K562 (cell line): ENCODE results near the gene SHMT1. TPM values are rescaled to one million over a fixed set of nuclear protein-coding genes. Genes with fewer than 3 reads are reported as not detected.

Experiments
- ATAC-seq: fragments of 200-7000 bp; cut with Tn5 transposase; 3 replicates; pipeline ENCODE4 v1.9.1; 2020; ENCODE audit warnings: moderate library complexity
- BruUV-seq: library from RNA; stranded (reverse); fragments of 400-500 nt; replicated peaks from 2 replicates; lab custom pipeline; 2021; lab: Mats Ljungman, UMichigan
- CTCF ChIA-PET: fragments of 300-600 bp; formaldehyde crosslinking; extraction: SDS; loops from one replicate; lab custom pipeline; 2021; ENCODE audit warnings: low intra/inter-chr PET ratio; lab: Yijun Ruan, JAX
- POLR2A ChIA-PET: fragments of 300-600, 350-650 bp; sonication (Branson Sonifier 250); formaldehyde crosslinking; extraction: SDS; loops from one replicate; lab custom pipeline; 2021; ENCODE audit warnings: antibody characterized with exemption, inconsistent platforms; lab: Yijun Ruan, JAX
- DNase-seq, 4 experiments: peaks; one replicate each; pipeline versions ENCODE4 v3.0.0 to v3.0.0-alpha.2; 2011 to 2018; ENCODE audit warnings: low spot score in 3 of 4, mixed read lengths in 3 of 4; ENCODE audit errors: extremely low read depth in 1 of 4
- FAIRE-seq: peaks from 2 replicates; lab custom pipeline; 2011; peaks lifted over from hg19 to GRCh38; lab: Jason Lieb, UNC
- H2AFZ ChIP-seq: 2 replicates; pipeline ENCODE4 v1.6.0; 2011; ENCODE audit warnings: low read depth, low read length, control low read depth, inconsistent platforms
- H3K27ac ChIP-seq: fragments of 200-600 bp; 3 replicates; pipeline ENCODE4 v1.8.0; 2011; ENCODE audit warnings: low read depth, mild to moderate bottlenecking, control low read depth, inconsistent platforms, low read length, moderate library complexity, mixed read lengths; ENCODE audit errors: extremely low read depth
- H3K27me3 ChIP-seq, 2 experiments: fragments of 300-600 bp in 1 of 2; 2 replicates in 1 of 2; 3 replicates in 1 of 2; pipeline versions ENCODE4 v1.6.0 to v1.8.0; 2011; ENCODE audit warnings: inconsistent platforms in 2 of 2, low read length in 2 of 2, mild to moderate bottlenecking in 1 of 2, mixed read lengths in 1 of 2, moderate library complexity in 1 of 2; ENCODE audit not compliant: control insufficient read depth in 2 of 2, insufficient read depth in 2 of 2
- H3K36me3 ChIP-seq: fragments of 300-600 bp; 3 replicates; pipeline ENCODE4 v1.8.0; 2011; ENCODE audit warnings: mild to moderate bottlenecking, low read length, inconsistent platforms; ENCODE audit not compliant: control insufficient read depth, insufficient read depth
- H3K4me1 ChIP-seq, 2 experiments: fragments of 200-600 bp in 1 of 2; replicated peaks in 1 of 2; 2 replicates in 1 of 2; 3 replicates in 1 of 2; pipeline versions ENCODE4 v1.5.1 to v1.8.0; 2011; ENCODE audit warnings: inconsistent platforms in 2 of 2, low read length in 2 of 2, mild to moderate bottlenecking in 1 of 2, mixed read lengths in 1 of 2, moderate library complexity in 1 of 2; ENCODE audit not compliant: control insufficient read depth in 2 of 2, insufficient read depth in 2 of 2
- H3K4me2 ChIP-seq: 2 replicates; pipeline ENCODE4 v1.6.1; 2011; ENCODE audit warnings: low read length, control low read depth, inconsistent platforms, mixed read lengths; ENCODE audit not compliant: insufficient read depth
- H3K4me3 ChIP-seq: fragments of 200-600 bp; sonication (generic), shearing (Covaris generic); 2 replicates; pipeline ENCODE4 v1.5.1; 2016; ENCODE audit warnings: control low read depth, inconsistent platforms
- H3K79me2 ChIP-seq: fragments of 200-600 bp; 3 replicates; pipeline ENCODE4 v1.8.0; 2011; ENCODE audit warnings: low read length, inconsistent platforms; ENCODE audit not compliant: control insufficient read depth, insufficient read depth
- H3K9ac ChIP-seq, 2 experiments: 2 replicates each; pipeline versions ENCODE4 v1.6.0 to v1.6.1; 2011; ENCODE audit warnings: low read depth in 2 of 2, low read length in 2 of 2, control low read depth in 1 of 2, inconsistent platforms in 1 of 2, mild to moderate bottlenecking in 1 of 2, mixed read lengths in 1 of 2; ENCODE audit not compliant: insufficient read depth in 1 of 2
- H3K9me1 ChIP-seq: one replicate; pipeline ENCODE4 v1.6.0; 2011; ENCODE audit warnings: inconsistent platforms, mild to moderate bottlenecking, low read length, moderate library complexity; ENCODE audit not compliant: control insufficient read depth, insufficient read depth
- H3K9me3 ChIP-seq: replicated peaks from 2 replicates; pipeline ENCODE4 v1.5.1; 2011; ENCODE audit warnings: low read depth, low read length, inconsistent platforms; ENCODE audit not compliant: control insufficient read depth, insufficient read depth
- H4K20me1 ChIP-seq: replicated peaks from 2 replicates; pipeline ENCODE4 v1.6.1; 2011; ENCODE audit warnings: low read length, inconsistent platforms, mixed read lengths; ENCODE audit not compliant: control insufficient read depth, insufficient read depth
- BCOR ChIP-seq: fragments of 450-650 bp; IDR thresholded peaks from 2 replicates; pipeline ENCODE4 v1.6.1; 2016
- EP400 ChIP-seq: fragments of 450-650 bp; IDR thresholded peaks from 2 replicates; pipeline ENCODE4 v1.6.1; 2017; ENCODE audit warnings: antibody characterized with exemption, mild to moderate bottlenecking, moderate library complexity
- ZFP36 ChIP-seq: fragments of 150-350 bp; IDR thresholded peaks from 2 replicates; pipeline ENCODE4 v1.6.1; 2018; ENCODE audit warnings: low read length, low read depth; ENCODE audit not compliant: partially characterized antibody
- ZNF436 ChIP-seq: fragments of 250-450, 450-650 bp; sonication (Bioruptor Pico); formaldehyde crosslinking; IDR thresholded peaks from 2 replicates; pipeline ENCODE4 v1.7.0; 2020; ENCODE audit warnings: mild to moderate bottlenecking
- WGBS: fragments of 100-300 bp; shearing (Covaris generic); methylation state at CpG from one replicate; pipeline ENCODE4 v1.1.6; 2016; ENCODE audit warnings: low coverage, mixed read lengths; ENCODE audit not compliant: insufficient coverage; ENCODE audit errors: missing lambda C conversion rate; 5-methylcytosine and 5-hydroxymethylcytosine counted together
- in situ Hi-C: fragments of 300-500 bp; cut with MboI; formaldehyde crosslinking; loops from 4 replicates; pipeline ENCODE4 v1.15.0; 2018; ENCODE audit warnings: inconsistent platforms, mixed read lengths
- intact Hi-C: fragments of 100-400 bp; cut with micrococcal nuclease; formaldehyde crosslinking; loops from 2 replicates; pipeline ENCODE4 v1.14.2; 2022
- polyA plus RNA-seq, 8 experiments: library from polyadenylated mRNA; depleted of rRNA in 4 of 8; stranded (reverse) in 5 of 8; unstranded in 3 of 8; fragments of >200 nt; fragmentation: Nextera tagmentation in 2 of 8; fragmentation: Illumina TruSeq in 1 of 8; extraction: Ambion mirVana in 2 of 8; extraction: Trizol in 1 of 8; gene quantifications; 2 replicates each; pipeline versions ENCODE4 v1.2.1 to v1.2.3, GENCODE V29; 2011 to 2014; ENCODE audit warnings: inconsistent platforms in 1 of 8, missing spikeins in 1 of 8
- total RNA-seq, 7 experiments: library from RNA; depleted of rRNA in 6 of 7; stranded (reverse); fragments of >200 nt in 6 of 7; fragmentation: Illumina TruSeq in 2 of 7; extraction: Trizol in 2 of 7; gene quantifications; 2 replicates each; pipeline versions ENCODE4 v1.2.1 to v1.2.3, GENCODE V29; 2011 to 2021; ENCODE audit warnings: low replicate concordance in 1 of 7
- TF ChIP-seq, protein P1 (sequence below): fragments of 250-450 bp; sonication (Bioruptor Pico); IDR thresholded peaks from 2 replicates; pipeline ENCODE4 v1.8.0; 2021; ENCODE audit warnings: mild to moderate bottlenecking, moderate library complexity

SHMT1 gene
- total and polyA plus RNA-seq, 9 of the 15 experiments (the other 6 are each of a cell fraction or from before 2014, with no cell fraction given) = 3.3 to 31.2 (median 23.3) TPM

DNA sequence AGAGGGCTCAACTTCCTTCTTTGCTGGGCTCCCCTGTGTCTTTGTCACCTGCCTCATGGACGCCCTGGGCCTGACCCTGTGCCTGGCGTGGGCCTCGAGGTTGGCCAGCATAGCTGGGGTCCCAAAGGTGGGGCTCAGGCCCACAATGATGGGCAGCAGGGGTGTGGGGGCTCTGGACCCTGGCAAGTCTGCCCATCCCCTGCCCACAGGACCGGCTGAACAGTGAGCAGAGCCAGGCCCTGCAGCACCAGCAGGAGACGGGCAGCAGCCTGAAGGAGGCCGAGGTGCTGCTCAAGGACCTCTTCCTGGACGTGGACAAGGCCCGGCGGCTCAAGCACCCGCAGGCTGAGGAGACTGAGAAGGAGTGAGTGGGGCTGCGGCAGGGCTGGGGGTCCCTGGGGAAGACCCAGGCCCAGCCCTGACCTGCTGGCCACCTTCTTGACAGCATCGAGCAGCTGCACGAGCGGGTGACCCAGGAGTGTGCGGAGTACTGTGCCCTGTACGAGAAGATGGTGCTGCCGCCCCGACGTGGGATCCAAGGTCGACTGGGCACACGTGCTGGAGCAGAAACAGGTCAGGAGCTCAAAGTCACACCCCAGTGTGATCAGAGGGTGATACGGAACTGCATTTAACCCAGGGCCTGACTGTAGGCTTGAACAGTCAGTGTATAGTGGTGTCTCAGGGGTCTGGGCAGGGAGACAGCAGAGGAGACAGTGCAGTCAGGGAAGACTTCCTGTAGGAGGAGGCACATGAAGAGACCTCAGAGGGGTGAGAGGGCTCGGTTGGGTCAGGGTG lies 18.0 kb upstream of the SHMT1 start:
- WGBS = 8% methylated on average over 18 of the region's 23 CpGs
- CTCF ChIA-PET = no interaction called here
- no TSS peak for BruUV-seq

More for the DNA sequence above, 18.0 kb upstream of the SHMT1 start:
- no peaks in the 10 kb centered on the region for H3K36me3 ChIP-seq
- H3K9me3 ChIP-seq = no peaks in the 10 kb centered on the region
- H3K9ac ChIP-seq = no peak overlapping the region
- no peaks in the 10 kb centered on the region for H3K9me1 ChIP-seq
- no peak overlapping the region for H3K4me2 ChIP-seq
- peaks cover 0 to 20% of the 10 kb centered on the region in 2 experiments; a peak in 2 of 5 replicates for H3K27me3 ChIP-seq
- intact Hi-C loops (no loop called here), in situ Hi-C loops (no loop called here)
- peaks cover 0 to 28% of the 10 kb centered on the region in 2 experiments; a peak in 2 of 5 replicates for H3K4me1 ChIP-seq
- POLR2A ChIA-PET = no interaction called here
- ATAC-seq (peak; percentile 28; the same call in 1 of the 3 replicates), FAIRE-seq (no peak), DNase-seq (peak in 2 of 4 experiments; percentile 0 to 1)
- no peaks in the 10 kb centered on the region for H4K20me1 ChIP-seq
- H3K4me3 ChIP-seq = no peak overlapping the region
- TF ChIP-seq BCOR (peak; percentile 67), ZNF436 (CRISPR knock-in tag) (peak; percentile 78), EP400 (no peak), ZFP36 (peak; percentile 96)
- TF ChIP-seq, protein P1, sequence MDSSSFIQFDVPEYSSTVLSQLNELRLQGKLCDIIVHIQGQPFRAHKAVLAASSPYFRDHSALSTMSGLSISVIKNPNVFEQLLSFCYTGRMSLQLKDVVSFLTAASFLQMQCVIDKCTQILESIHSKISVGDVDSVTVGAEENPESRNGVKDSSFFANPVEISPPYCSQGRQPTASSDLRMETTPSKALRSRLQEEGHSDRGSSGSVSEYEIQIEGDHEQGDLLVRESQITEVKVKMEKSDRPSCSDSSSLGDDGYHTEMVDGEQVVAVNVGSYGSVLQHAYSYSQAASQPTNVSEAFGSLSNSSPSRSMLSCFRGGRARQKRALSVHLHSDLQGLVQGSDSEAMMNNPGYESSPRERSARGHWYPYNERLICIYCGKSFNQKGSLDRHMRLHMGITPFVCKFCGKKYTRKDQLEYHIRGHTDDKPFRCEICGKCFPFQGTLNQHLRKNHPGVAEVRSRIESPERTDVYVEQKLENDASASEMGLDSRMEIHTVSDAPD (CRISPR knock-in tag) = no peak
- H2AFZ ChIP-seq = no peak overlapping the region
- no peak overlapping the region for H3K27ac ChIP-seq
- H3K79me2 ChIP-seq = no peaks in the 10 kb centered on the region
